GM12878 (cell line): ENCODE results near the gene TNFRSF8. TPM values are rescaled to one million over a fixed set of nuclear protein-coding genes. Genes with fewer than 3 reads are reported as not detected.

Source experiments
- ATF7 ChIP-seq: fragments of 450-650 bp; IDR thresholded peaks from 2 replicates; pipeline ENCODE4 v1.6.1; 2016; ENCODE audit warnings: low read depth, mild to moderate bottlenecking
- BACH1 ChIP-seq: fragments of 450-650 bp; IDR thresholded peaks from 2 replicates; pipeline ENCODE4 v1.6.1; 2017; ENCODE audit warnings: mild to moderate bottlenecking, borderline replicate concordance
- BCL3 ChIP-seq: IDR thresholded peaks from 2 replicates; pipeline ENCODE4 v1.6.1; 2011; ENCODE audit warnings: borderline replicate concordance, low read depth, mild to moderate bottlenecking, moderate library complexity, low read length; ENCODE audit not compliant: insufficient read depth, poor library complexity, severe bottlenecking
- BHLHE40 ChIP-seq, 2 experiments: fragments of 450-650 bp in 1 of 2; IDR thresholded peaks; 2 replicates each; pipeline ENCODE4 v1.6.1; 2011 to 2017; ENCODE audit warnings: low read depth in 2 of 2, borderline replicate concordance in 1 of 2, improper control_type of control experiment in 1 of 2, low read length in 1 of 2, mild to moderate bottlenecking in 1 of 2
- CBFB ChIP-seq: IDR thresholded peaks from 2 replicates; pipeline ENCODE4 v1.6.1; 2016; ENCODE audit warnings: antibody characterized with exemption, low read depth
- CEBPB ChIP-seq, 2 experiments: fragments of 150-350 bp in 1 of 2; IDR thresholded peaks; 2 replicates each; pipeline ENCODE4 v1.6.1; 2012 to 2014; ENCODE audit warnings: low read depth in 2 of 2, low read length in 2 of 2, borderline replicate concordance in 1 of 2, inconsistent platforms in 1 of 2
- E4F1 ChIP-seq: fragments of 450-650 bp; IDR thresholded peaks from 2 replicates; pipeline ENCODE4 v1.6.1; 2018; ENCODE audit warnings: borderline replicate concordance, mild to moderate bottlenecking; ENCODE audit not compliant: partially characterized antibody
- EP300 ChIP-seq, 2 experiments: fragments of 150-350 bp in 1 of 2; IDR thresholded peaks; 2 replicates each; pipeline ENCODE4 v1.6.1; 2011 to 2012; ENCODE audit warnings: low read depth in 2 of 2, low read length in 2 of 2, borderline replicate concordance in 1 of 2, improper control_type of control experiment in 1 of 2, inconsistent platforms in 1 of 2; ENCODE audit not compliant: control insufficient read depth in 1 of 2
- FOXM1 ChIP-seq: IDR thresholded peaks from 2 replicates; pipeline ENCODE4 v1.6.1; 2012; ENCODE audit warnings: low read depth, mild to moderate bottlenecking, inconsistent platforms, low read length, moderate library complexity
- JUNB ChIP-seq: IDR thresholded peaks from 2 replicates; pipeline ENCODE4 v1.6.1; 2016; ENCODE audit warnings: antibody characterized with exemption, mild to moderate bottlenecking
- MAX ChIP-seq: IDR thresholded peaks from 2 replicates; pipeline ENCODE4 v1.6.1; 2012; ENCODE audit warnings: low read depth, low read length, improper control_type of control experiment
- MEF2B ChIP-seq: fragments of 450-650 bp; IDR thresholded peaks from 2 replicates; pipeline ENCODE4 v1.6.1; 2018; ENCODE audit warnings: mild to moderate bottlenecking, moderate library complexity; ENCODE audit not compliant: partially characterized antibody, poor library complexity, severe bottlenecking
- NFYB ChIP-seq: IDR thresholded peaks from 2 replicates; pipeline ENCODE4 v1.6.1; 2011; ENCODE audit warnings: low read depth, mild to moderate bottlenecking, low read length, improper control_type of control experiment, moderate library complexity; ENCODE audit not compliant: insufficient read depth
- POLR2A ChIP-seq: IDR thresholded peaks from 2 replicates; pipeline ENCODE4 v1.6.1; 2011; ENCODE audit warnings: low read depth, mild to moderate bottlenecking, low read length
- RCOR1 ChIP-seq: conservative IDR thresholded peaks from 2 replicates; pipeline ENCODE4 v1.6.1; 2012; ENCODE audit warnings: low read depth, low read length, improper control_type of control experiment
- SIX5 ChIP-seq: IDR thresholded peaks from 2 replicates; pipeline ENCODE4 v1.6.1; 2011; ENCODE audit warnings: mild to moderate bottlenecking, low read depth, low read length, moderate library complexity; ENCODE audit not compliant: severe bottlenecking
- SKIL ChIP-seq: fragments of 450-650 bp; IDR thresholded peaks from 2 replicates; pipeline ENCODE4 v1.6.1; 2017; ENCODE audit warnings: mild to moderate bottlenecking, low read depth, inconsistent platforms; ENCODE audit not compliant: poor library complexity, severe bottlenecking
- SMAD1 ChIP-seq: fragments of 450-650 bp; IDR thresholded peaks from 2 replicates; pipeline ENCODE4 v1.6.1; 2018; ENCODE audit warnings: mild to moderate bottlenecking, low read depth; ENCODE audit not compliant: partially characterized antibody
- STAT3 ChIP-seq: IDR thresholded peaks from 2 replicates; pipeline ENCODE4 v1.6.1; 2011; ENCODE audit warnings: low read depth, low read length, improper control_type of control experiment
- TARDBP ChIP-seq: IDR thresholded peaks from 2 replicates; pipeline ENCODE4 v1.6.1; 2016; ENCODE audit warnings: borderline replicate concordance
- TCF12 ChIP-seq: IDR thresholded peaks from 2 replicates; pipeline ENCODE4 v1.6.1; 2011; ENCODE audit warnings: low read depth, mild to moderate bottlenecking, low read length
- USF2 ChIP-seq: IDR thresholded peaks from 2 replicates; pipeline ENCODE4 v1.6.1; 2011; ENCODE audit warnings: low read depth, low read length, improper control_type of control experiment, borderline replicate concordance
- ZNF622 ChIP-seq: fragments of 450-650 bp; IDR thresholded peaks from 2 replicates; pipeline ENCODE4 v1.6.1; 2017; ENCODE audit warnings: mild to moderate bottlenecking, inconsistent platforms
- ZZZ3 ChIP-seq: IDR thresholded peaks from 2 replicates; pipeline ENCODE4 v1.6.1; 2011; ENCODE audit warnings: low read depth; ENCODE audit not compliant: control insufficient read depth, insufficient read length
- polyA plus RNA-seq, 11 experiments: library from polyadenylated mRNA; depleted of rRNA in 4 of 11; unstranded in 6 of 11; stranded (reverse) in 5 of 11; fragments of >200 nt; fragmentation: Nextera tagmentation in 4 of 11; fragmentation: Illumina TruSeq in 1 of 11; extraction: Ambion mirVana in 4 of 11; extraction: Trizol in 1 of 11; gene quantifications; 1 replicate in 1 of 11; 2 replicates in 10 of 11; pipeline versions ENCODE4 v1.2.1 to v1.2.3, GENCODE V29; 2011 to 2016; ENCODE audit warnings: inconsistent platforms in 2 of 11, missing spikeins in 2 of 11, low read depth in 1 of 11
- total RNA-seq, 4 experiments: library from RNA; depleted of rRNA in 3 of 4; stranded (reverse); fragments of >200 nt in 3 of 4; fragmentation: Illumina TruSeq in 1 of 4; extraction: Trizol in 1 of 4; gene quantifications; 2 replicates each; pipeline versions ENCODE4 v1.2.1 to v1.2.3, GENCODE V29; 2013 to 2021

The TNFRSF8 gene
- total and polyA plus RNA-seq, 10 of the 15 experiments (the other 5 are each of a cell fraction or from before 2014, with no cell fraction given), result 9.8 to 114 (median 58.8) TPM

- TF ChIP-seq SKIL (no peak), ZZZ3 (no peak), JUNB (peak; percentile 64), SMAD1 (no peak), MAX (no peak), BCL3 (peak; percentile 31), BHLHE40 (IDR thresholded peaks at IDR 0.05; ENCODE audit: borderline replicate concordance in 1 of 2, low read depth in 2 of 2, low read length in 1 of 2) (0 out of 4 replicates have a peak, but pooled peaks of 1 of the 2 experiments have one; percentile 33), SIX5 (no peak), EP300 (IDR thresholded peaks at IDR 0.05; ENCODE audit: borderline replicate concordance in 1 of 2, control insufficient read depth in 1 of 2, low read depth in 2 of 2, low read length in 2 of 2) (no peak), NFYB (no peak), FOXM1 (no peak), TCF12 (no peak), STAT3 (no peak), CEBPB (IDR thresholded peaks at IDR 0.05; ENCODE audit: borderline replicate concordance in 1 of 2, low read depth in 2 of 2, low read length in 2 of 2) (no peak), USF2 (no peak), BACH1 (0 out of 2 replicates have a peak, but pooled peaks have one; percentile 12), ATF7 (peak; percentile 52), ZNF622 (no peak), E4F1 (no peak), MEF2B (no peak), CBFB (0 out of 2 replicates have a peak, but pooled peaks have one; percentile 57), TARDBP (no peak), RCOR1 (no peak), POLR2A (0 out of 2 replicates have a peak, but pooled peaks have one; percentile 9)
These were observed 5.7 kb upstream of the TNFRSF8 start (continued) for GRCh38 chr1:12057382-12057781.
